GM12878 (cell line): ENCODE results near the gene ROCK2. TPM values are rescaled to one million over a fixed set of nuclear protein-coding genes. Genes with fewer than 3 reads are reported as not detected.

Source experiments
- ATAC-seq: fragments of 200-7000 bp; cut with Tn5 transposase; 3 replicates; pipeline ENCODE4 v1.9.1; 2020; ENCODE audit warnings: mild to moderate bottlenecking, moderate library complexity
- BruUV-seq: library from RNA; stranded (reverse); fragments of 400-500 nt; replicated peaks from 2 replicates; lab custom pipeline; 2021; lab: Mats Ljungman, UMichigan
- CTCF ChIA-PET: fragments of 300-600 bp; sonication (Branson Sonifier 250); formaldehyde crosslinking; extraction: SDS; loops from one replicate; lab custom pipeline; 2021; ENCODE audit warnings: inconsistent platforms; lab: Yijun Ruan, JAX
- POLR2A ChIA-PET: fragments of 350-600 bp; formaldehyde crosslinking; extraction: SDS; loops from one replicate; lab custom pipeline; 2021; ENCODE audit warnings: inconsistent platforms; lab: Charles Lee
- RAD21 ChIA-PET: fragments of 300-600 bp; sonication (Branson Sonifier 250); formaldehyde crosslinking; loops from one replicate; lab custom pipeline; 2023; ENCODE audit warnings: antibody characterized with exemption; ENCODE audit not compliant: unreplicated experiment; lab: Charles Lee
- SMC1A ChIA-PET: fragments of 300-600 bp; sonication (Branson Sonifier 250); formaldehyde crosslinking; loops from one replicate; lab custom pipeline; 2023; ENCODE audit not compliant: unreplicated experiment, uncharacterized antibody; lab: Charles Lee
- DNase-seq: peaks from one replicate; pipeline ENCODE4 v3.0.0-alpha.2; 2011; ENCODE audit warnings: low read depth, low spot score
- FAIRE-seq: peaks from 3 replicates; lab custom pipeline; 2011; peaks lifted over from hg19 to GRCh38; lab: Jason Lieb, UNC
- H2AFZ ChIP-seq: 2 replicates; pipeline ENCODE4 v1.6.0; 2011; ENCODE audit warnings: low read depth, low read length, control low read depth; ENCODE audit not compliant: control insufficient read depth
- H3K27ac ChIP-seq: 2 replicates; pipeline ENCODE4 v1.5.1; 2011; ENCODE audit warnings: control low read depth; ENCODE audit not compliant: control insufficient read depth, insufficient read depth
- H3K27me3 ChIP-seq, 2 experiments: replicated peaks in 1 of 2; 2 replicates each; pipeline versions ENCODE4 v1.6.0 to v1.6.1; 2011; ENCODE audit warnings: low read length in 1 of 2; ENCODE audit not compliant: control insufficient read depth in 2 of 2, insufficient read depth in 2 of 2
- H3K36me3 ChIP-seq, 2 experiments: 2 replicates each; pipeline ENCODE4 v1.5.1; 2011; ENCODE audit warnings: low read length in 1 of 2; ENCODE audit not compliant: control insufficient read depth in 2 of 2, insufficient read depth in 2 of 2
- H3K4me1 ChIP-seq: 2 replicates; pipeline ENCODE4 v1.6.1; 2011; ENCODE audit warnings: mild to moderate bottlenecking, low read length, moderate library complexity, mixed read lengths; ENCODE audit not compliant: control insufficient read depth, insufficient read depth
- H3K4me2 ChIP-seq: 2 replicates; pipeline ENCODE4 v1.6.0; 2011; ENCODE audit warnings: control low read depth; ENCODE audit not compliant: control insufficient read depth, insufficient read depth
- H3K4me3 ChIP-seq: fragments of 200-600 bp; sonication (generic); 2 replicates; pipeline ENCODE4 v1.5.1; 2016
- H3K79me2 ChIP-seq: 2 replicates; pipeline ENCODE4 v1.6.0; 2011; ENCODE audit warnings: low read length; ENCODE audit not compliant: control insufficient read depth, insufficient read depth
- H3K9ac ChIP-seq: 2 replicates; pipeline ENCODE4 v1.8.0; 2011; ENCODE audit warnings: low read length, control low read depth, mixed read lengths; ENCODE audit not compliant: control insufficient read depth, insufficient read depth
- H3K9me3 ChIP-seq: replicated peaks from 3 replicates; pipeline ENCODE4 v1.5.1; 2011; ENCODE audit warnings: mild to moderate bottlenecking, low read length; ENCODE audit not compliant: control insufficient read depth, insufficient read depth
- H4K20me1 ChIP-seq: 2 replicates; pipeline ENCODE4 v1.6.0; 2011; ENCODE audit not compliant: control insufficient read depth, insufficient read depth
- BCL3 ChIP-seq: IDR thresholded peaks from 2 replicates; pipeline ENCODE4 v1.6.1; 2011; ENCODE audit warnings: borderline replicate concordance, low read depth, mild to moderate bottlenecking, moderate library complexity, low read length; ENCODE audit not compliant: insufficient read depth, poor library complexity, severe bottlenecking
- CEBPB ChIP-seq, 2 experiments: fragments of 150-350 bp in 1 of 2; IDR thresholded peaks; 2 replicates each; pipeline ENCODE4 v1.6.1; 2012 to 2014; ENCODE audit warnings: low read depth in 2 of 2, low read length in 2 of 2, borderline replicate concordance in 1 of 2, inconsistent platforms in 1 of 2
- ESRRA ChIP-seq: IDR thresholded peaks from 2 replicates; pipeline ENCODE4 v1.6.1; 2012; ENCODE audit warnings: mild to moderate bottlenecking, low read length, improper control_type of control experiment
- MEF2B ChIP-seq: fragments of 450-650 bp; IDR thresholded peaks from 2 replicates; pipeline ENCODE4 v1.6.1; 2018; ENCODE audit warnings: mild to moderate bottlenecking, moderate library complexity; ENCODE audit not compliant: partially characterized antibody, poor library complexity, severe bottlenecking
- MYC ChIP-seq: IDR thresholded peaks from 2 replicates; pipeline ENCODE4 v1.6.1; 2011; ENCODE audit warnings: mild to moderate bottlenecking, low read length, moderate library complexity, inconsistent platforms; ENCODE audit not compliant: insufficient read depth, insufficient replicate concordance, insufficient read length, severe bottlenecking
- POLR2A ChIP-seq: IDR thresholded peaks from 2 replicates; pipeline ENCODE4 v1.6.1; 2011; ENCODE audit warnings: low read depth, mild to moderate bottlenecking, low read length
- RELA ChIP-seq: fragments of 450-650 bp; IDR thresholded peaks from 2 replicates; pipeline ENCODE4 v1.8.0; 2014; ENCODE audit warnings: borderline replicate concordance; ENCODE audit not compliant: partially characterized antibody
- STAT1 ChIP-seq: fragments of 450-650 bp; conservative IDR thresholded peaks from 2 replicates; pipeline ENCODE4 v1.6.1; 2014; ENCODE audit warnings: antibody characterized with exemption, mild to moderate bottlenecking
- TCF12 ChIP-seq: IDR thresholded peaks from 2 replicates; pipeline ENCODE4 v1.6.1; 2011; ENCODE audit warnings: low read depth, mild to moderate bottlenecking, low read length
- TCF7 ChIP-seq: IDR thresholded peaks from 2 replicates; pipeline ENCODE4 v1.6.1; 2014; ENCODE audit warnings: antibody characterized with exemption, borderline replicate concordance
- WGBS: methylation state at CpG from one replicate; pipeline ENCODE4 v1.1.6; 2016; ENCODE audit warnings: low lambda C conversion rate; ENCODE audit not compliant: insufficient replicate concordance, insufficient coverage; ENCODE audit errors: missing lambda C conversion rate; 5-methylcytosine and 5-hydroxymethylcytosine counted together
- in situ Hi-C: fragments of 300-500 bp; cut with MboI; formaldehyde crosslinking; loops from 9 replicates; pipeline ENCODE4 v1.14.3; 2018; ENCODE audit warnings: mixed read lengths
- intact Hi-C: fragments of 100-400 bp; cut with micrococcal nuclease; formaldehyde crosslinking; loops from one replicate; pipeline ENCODE4 v1.14.2; 2022; ENCODE audit not compliant: unreplicated experiment
- polyA plus RNA-seq, 11 experiments: library from polyadenylated mRNA; depleted of rRNA in 4 of 11; unstranded in 6 of 11; stranded (reverse) in 5 of 11; fragments of >200 nt; fragmentation: Nextera tagmentation in 4 of 11; fragmentation: Illumina TruSeq in 1 of 11; extraction: Ambion mirVana in 4 of 11; extraction: Trizol in 1 of 11; gene quantifications; 1 replicate in 1 of 11; 2 replicates in 10 of 11; pipeline versions ENCODE4 v1.2.1 to v1.2.3, GENCODE V29; 2011 to 2016; ENCODE audit warnings: inconsistent platforms in 2 of 11, missing spikeins in 2 of 11, low read depth in 1 of 11
- total RNA-seq, 4 experiments: library from RNA; depleted of rRNA in 3 of 4; stranded (reverse); fragments of >200 nt in 3 of 4; fragmentation: Illumina TruSeq in 1 of 4; extraction: Trizol in 1 of 4; gene quantifications; 2 replicates each; pipeline versions ENCODE4 v1.2.1 to v1.2.3, GENCODE V29; 2013 to 2021

The ROCK2 gene
- total and polyA plus RNA-seq, 10 of the 15 experiments (the other 5 are each of a cell fraction or from before 2014, with no cell fraction given) = 4.6 to 22.1 (median 8.3) TPM

- ChIA-PET SMC1A (no interaction called here), CTCF (no interaction called here), RAD21 (no interaction called here), POLR2A (no interaction called here)
- WGBS = 45% methylated on average over 6 of the region's 7 CpGs
- H3K4me1 ChIP-seq = no peaks in the 10 kb centered on the region
- H3K79me2 ChIP-seq = no peaks in the 10 kb centered on the region
- H3K27ac ChIP-seq = no peak overlapping the region
- no peaks in the 10 kb centered on the region for H4K20me1 ChIP-seq
- intact Hi-C loops = no loop called here
- BruUV-seq = no TSS peak
- ATAC-seq (no peak), DNase-seq (no peak), FAIRE-seq (no peak)
- in situ Hi-C loops = no loop called here
- no peak overlapping the region for H3K4me3 ChIP-seq
- H3K36me3 ChIP-seq = no peaks in the 10 kb centered on the region
- H3K9ac ChIP-seq = no peak overlapping the region
- peak; percentile 18; the same call in 1 of the 2 replicates for TF ChIP-seq TCF7
- TF ChIP-seq TCF12 = no peak
- H3K4me2 ChIP-seq = no peak overlapping the region
- no peak overlapping the region for H2AFZ ChIP-seq
- no peaks in the 10 kb centered on the region for H3K9me3 ChIP-seq
- no peaks in the 10 kb centered on the region; a peak in 1 of 4 replicates for H3K27me3 ChIP-seq
Observed at GRCh38 chr2:11357428-11357972, 13.1 kb upstream of the ROCK2 start.

GRCh38 chr2:11356764-11357163 lies 12.3 kb upstream of the ROCK2 start:
- Histone ChIP-seq H3K79me2 (no peaks in the 10 kb centered on the region), H3K9ac (no peak overlapping the region), H4K20me1 (no peaks in the 10 kb centered on the region), H2AFZ (no peak overlapping the region), H3K27me3 (no peaks in the 10 kb centered on the region; a peak in 1 of 4 replicates), H3K27ac (no peak overlapping the region), H3K4me3 (no peak overlapping the region), H3K9me3 (no peaks in the 10 kb centered on the region), H3K4me2 (no peak overlapping the region), H3K4me1 (no peaks in the 10 kb centered on the region), H3K36me3 (no peaks in the 10 kb centered on the region)
- ChIA-PET POLR2A (no interaction called here), SMC1A (interaction anchor here (0.6 kb wide), 1 partner anchor 475 kb away, joined by 3 read pairs; no protein-coding TSS in a partner anchor), RAD21 (no interaction called here), CTCF (no interaction called here)
- BruUV-seq = no TSS peak
- WGBS = 22% methylated on average over 4 of the region's 4 CpGs
- no peak for TF ChIP-seq RELA
- TF ChIP-seq STAT1 = no peak
- no peak for TF ChIP-seq POLR2A
- TF ChIP-seq BCL3 = no peak
- TF ChIP-seq MEF2B = no peak
- no peak for TF ChIP-seq CEBPB (IDR thresholded peaks at IDR 0.05; ENCODE audit: borderline replicate concordance in 1 of 2, low read depth in 2 of 2, low read length in 2 of 2)
- TF ChIP-seq ESRRA = no peak
- TF ChIP-seq MYC = no peak
- ATAC-seq (no peak), FAIRE-seq (no peak), DNase-seq (no peak)
- intact Hi-C loops = no loop called here
- in situ Hi-C loops = no loop called here
